ENCODE data around the gene UBE2H. TPM values are rescaled to one million over a fixed set of nuclear protein-coding genes. Genes with fewer than 3 reads are reported as not detected.

Gene UBE2H
- total RNA-seq, 1 donor = 69.1 TPM

DNA sequence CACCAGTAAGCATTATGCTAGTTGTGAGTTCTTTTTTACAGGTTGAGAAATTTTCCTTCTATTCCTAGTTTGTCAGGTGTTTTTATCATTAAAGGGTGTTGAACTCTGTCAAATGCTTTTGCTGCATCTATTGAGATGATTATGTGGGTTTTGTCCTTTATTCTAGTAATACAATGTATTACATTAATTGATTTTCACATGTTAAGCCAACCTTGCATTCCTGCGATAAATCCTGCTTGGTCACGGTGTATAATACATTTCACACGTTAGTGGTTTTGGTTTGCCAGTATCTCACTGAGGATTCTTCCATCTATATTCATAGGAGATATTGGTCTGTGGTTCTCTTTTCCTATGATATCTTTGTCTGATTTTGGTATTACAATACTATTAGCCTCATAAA lies 136.0 kb downstream of the UBE2H start:
- no peak for DNase-seq (ENCODE audit: low read depth)
- H3K4me3 ChIP-seq (ENCODE audit: low read depth, low read length) = no peak overlapping the region
- TF ChIP-seq, protein P1, sequence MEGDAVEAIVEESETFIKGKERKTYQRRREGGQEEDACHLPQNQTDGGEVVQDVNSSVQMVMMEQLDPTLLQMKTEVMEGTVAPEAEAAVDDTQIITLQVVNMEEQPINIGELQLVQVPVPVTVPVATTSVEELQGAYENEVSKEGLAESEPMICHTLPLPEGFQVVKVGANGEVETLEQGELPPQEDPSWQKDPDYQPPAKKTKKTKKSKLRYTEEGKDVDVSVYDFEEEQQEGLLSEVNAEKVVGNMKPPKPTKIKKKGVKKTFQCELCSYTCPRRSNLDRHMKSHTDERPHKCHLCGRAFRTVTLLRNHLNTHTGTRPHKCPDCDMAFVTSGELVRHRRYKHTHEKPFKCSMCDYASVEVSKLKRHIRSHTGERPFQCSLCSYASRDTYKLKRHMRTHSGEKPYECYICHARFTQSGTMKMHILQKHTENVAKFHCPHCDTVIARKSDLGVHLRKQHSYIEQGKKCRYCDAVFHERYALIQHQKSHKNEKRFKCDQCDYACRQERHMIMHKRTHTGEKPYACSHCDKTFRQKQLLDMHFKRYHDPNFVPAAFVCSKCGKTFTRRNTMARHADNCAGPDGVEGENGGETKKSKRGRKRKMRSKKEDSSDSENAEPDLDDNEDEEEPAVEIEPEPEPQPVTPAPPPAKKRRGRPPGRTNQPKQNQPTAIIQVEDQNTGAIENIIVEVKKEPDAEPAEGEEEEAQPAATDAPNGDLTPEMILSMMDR (IDR thresholded peaks at IDR 0.05; ENCODE audit: insufficient read depth, low read depth, low read length) = no peak

DNA sequence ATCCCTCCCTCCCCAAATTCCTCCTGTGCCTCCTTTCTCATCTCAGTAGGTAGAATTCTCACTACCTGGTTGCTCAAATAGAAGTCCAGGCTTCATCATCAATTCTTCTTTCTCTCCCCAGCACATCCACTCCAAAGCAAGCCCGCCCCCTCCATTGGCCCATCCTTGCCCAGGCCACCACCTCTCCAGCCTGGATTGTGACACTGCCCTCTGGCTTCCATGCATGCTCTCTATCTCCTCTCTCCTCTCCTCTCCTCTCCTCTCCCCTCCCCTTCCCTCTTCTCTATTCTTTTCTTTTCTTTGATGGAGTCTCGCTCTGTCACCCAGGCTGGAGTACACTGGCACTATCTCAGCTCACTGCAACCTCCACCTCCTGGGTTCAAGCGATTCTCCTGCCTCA lies 144.9 kb downstream of the UBE2H start:
- TF ChIP-seq, protein P1 (IDR thresholded peaks at IDR 0.05; ENCODE audit: insufficient read depth, low read depth, low read length) = no peak
- no peak overlapping the region for H3K4me3 ChIP-seq (ENCODE audit: low read depth, low read length)
- DNase-seq (ENCODE audit: low read depth) = no peak

GRCh38 chr7:129804890-129805719 lies 147.7 kb downstream of the UBE2H start:
- H3K4me3 ChIP-seq (ENCODE audit: low read depth, low read length) = no peak overlapping the region
- TF ChIP-seq, protein P1 (IDR thresholded peaks at IDR 0.05; ENCODE audit: insufficient read depth, low read depth, low read length) = no peak
- no peak for DNase-seq (ENCODE audit: low read depth)

DNA sequence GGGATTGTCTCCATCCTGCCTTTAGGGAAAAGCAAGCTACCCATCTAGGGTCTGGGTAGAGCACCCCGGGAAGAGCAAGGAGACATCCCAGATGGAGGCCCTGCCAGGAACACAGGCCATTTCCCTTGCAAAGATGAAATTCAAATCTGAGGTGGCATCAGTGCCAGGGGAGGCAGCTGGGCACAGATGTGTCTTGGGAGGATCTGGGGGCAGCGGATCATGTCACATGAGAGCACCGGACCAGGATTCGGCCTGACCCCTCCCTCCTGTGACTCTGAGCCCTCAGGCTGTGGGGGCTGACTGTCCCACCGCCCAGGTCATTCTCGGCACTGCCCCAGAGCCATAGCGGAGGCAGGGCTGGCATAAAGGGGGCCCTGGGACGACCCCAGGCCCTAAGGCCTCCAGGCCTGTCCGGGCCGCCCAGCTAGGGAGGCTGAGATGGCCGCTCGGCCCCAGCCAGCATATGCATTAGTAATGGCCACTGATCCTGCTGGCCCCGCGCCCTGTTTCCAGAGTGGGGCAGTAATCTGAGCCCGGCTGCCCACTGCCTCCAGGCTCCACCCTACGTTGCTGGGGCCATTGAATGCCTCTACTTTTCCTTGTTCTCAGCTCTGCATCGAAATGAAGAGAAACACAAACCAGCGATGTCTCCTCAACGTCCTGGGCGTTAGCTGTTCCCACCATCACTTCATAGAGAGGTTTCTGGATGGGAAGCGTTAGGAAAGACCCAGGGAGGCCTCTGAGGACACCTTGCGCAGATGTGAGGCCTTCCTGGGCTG lies 148.5 kb downstream of the UBE2H start:
- TF ChIP-seq, protein P1 (IDR thresholded peaks at IDR 0.05; ENCODE audit: insufficient read depth, low read depth, low read length) = no peak
- H3K4me3 ChIP-seq (ENCODE audit: low read depth, low read length) = no peak overlapping the region
- no peak for DNase-seq (ENCODE audit: low read depth)

DNA sequence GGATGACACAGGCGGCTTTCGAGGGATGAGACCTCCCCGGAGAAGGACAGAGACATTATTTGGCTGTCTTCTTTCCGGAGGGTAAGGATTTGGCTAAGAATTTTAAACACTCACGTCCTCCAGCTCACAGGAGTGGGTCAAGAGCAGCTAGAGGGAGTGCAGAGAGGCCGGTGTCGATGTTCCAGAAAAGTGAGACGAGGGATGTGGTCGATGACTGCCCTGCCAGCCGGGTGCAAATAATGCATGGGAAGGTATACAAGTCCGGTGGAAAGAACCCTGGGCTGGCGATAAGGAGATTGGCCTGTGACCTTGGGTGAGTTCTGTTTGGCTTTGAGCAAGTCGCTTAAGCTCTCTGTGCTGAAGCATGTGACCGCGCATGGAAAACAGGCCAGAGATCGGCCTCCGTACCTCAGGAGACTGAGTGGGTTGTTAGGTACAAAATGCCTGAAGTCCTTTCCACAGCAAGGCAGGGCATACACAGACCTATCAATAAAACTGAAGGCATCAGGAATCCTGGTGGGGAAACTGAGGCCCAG lies 149.1 kb downstream of the UBE2H start:
- TF ChIP-seq, protein P1 (IDR thresholded peaks at IDR 0.05; ENCODE audit: insufficient read depth, low read depth, low read length) = no peak
- DNase-seq (ENCODE audit: low read depth) = no peak
- no peak overlapping the region for H3K4me3 ChIP-seq (ENCODE audit: low read depth, low read length)

DNA sequence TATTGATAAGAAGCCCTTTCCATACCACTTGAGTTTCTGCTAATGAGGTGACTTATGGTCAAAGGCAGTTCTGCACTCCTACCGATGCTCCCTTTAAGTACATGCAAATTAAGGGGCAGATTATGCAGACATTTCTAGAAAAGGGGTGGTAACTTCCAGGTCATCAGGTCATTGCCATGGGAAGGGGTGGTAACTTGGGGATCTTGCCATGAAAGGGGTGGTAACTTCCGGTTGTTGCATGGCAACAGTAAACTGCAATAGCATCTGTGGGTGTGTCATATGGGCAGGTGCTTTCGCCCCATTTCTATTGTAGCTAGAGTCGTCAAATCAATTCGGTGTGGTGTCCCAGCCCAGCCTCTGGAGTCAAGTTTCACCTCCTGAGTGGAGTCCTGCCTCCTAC lies 150.9 kb downstream of the UBE2H start:
- TF ChIP-seq, protein P1 (IDR thresholded peaks at IDR 0.05; ENCODE audit: insufficient read depth, low read depth, low read length) = no peak
- H3K4me3 ChIP-seq (ENCODE audit: low read depth, low read length) = no peak overlapping the region
- DNase-seq (ENCODE audit: low read depth) = no peak

Measured in fibroblast of villous mesenchyme (primary cell).